Coronary artery (tissue), 2 donors: ENCODE results near the gene MGP.

Source experiments
- DNase-seq: peaks from one replicate; pipeline ENCODE4 v3.0.0-alpha.2; 2017; ENCODE audit warnings: low spot score
- H3K27ac ChIP-seq, 2 donors: fragments of 200-600 bp; sonication (generic); one replicate each; pipeline ENCODE4 v1.5.1; 2016 to 2019
- H3K4me3 ChIP-seq: fragments of 200-600 bp; sonication (generic); 2 replicates; pipeline ENCODE4 v1.5.1; 2016; ENCODE audit warnings: mild to moderate bottlenecking, moderate library complexity
- TF ChIP-seq, protein P1 (sequence below): fragments of 200-600 bp; sonication (generic); IDR thresholded peaks from one replicate; pipeline ENCODE4 v1.5.1; 2019; ENCODE audit warnings: antibody characterized with exemption

Gene MGP

DNA sequence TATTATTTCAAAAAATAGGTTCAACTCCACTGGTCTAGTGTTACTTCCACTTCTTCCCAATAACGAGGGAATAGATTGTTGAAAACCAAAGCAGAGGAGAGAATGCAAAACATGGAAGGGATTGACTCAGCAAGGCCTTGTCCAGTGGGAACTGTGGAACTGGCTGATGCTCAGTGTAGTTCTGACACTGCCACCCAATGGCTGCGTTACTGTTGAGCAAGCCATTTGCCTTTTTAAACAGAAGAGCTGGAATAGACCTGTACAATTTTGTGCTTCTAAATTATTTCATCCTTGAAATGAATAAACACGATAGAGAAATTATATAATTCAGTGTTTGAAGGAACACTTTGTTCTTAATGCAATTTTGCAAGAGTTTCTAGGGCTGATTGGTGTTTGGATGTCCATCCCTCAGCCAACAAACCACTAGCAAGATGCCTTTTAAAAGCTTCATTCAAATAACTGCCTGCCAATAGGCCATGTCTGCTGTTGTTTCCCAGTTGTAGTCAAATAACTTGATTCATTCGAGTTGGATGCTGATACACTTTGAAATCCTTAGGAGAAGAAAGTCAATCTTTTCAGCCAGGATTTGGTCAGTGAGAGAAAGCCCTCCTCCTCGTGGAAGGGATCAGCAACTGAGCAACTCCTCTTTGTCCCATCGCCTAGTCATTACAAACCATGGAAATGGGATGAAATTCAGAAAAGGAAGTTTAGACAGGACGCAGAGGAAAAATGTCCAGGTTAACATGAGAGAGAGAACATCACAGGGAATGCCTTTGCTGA is 7.3 kb upstream of the MGP start:
- TF ChIP-seq, protein P1, sequence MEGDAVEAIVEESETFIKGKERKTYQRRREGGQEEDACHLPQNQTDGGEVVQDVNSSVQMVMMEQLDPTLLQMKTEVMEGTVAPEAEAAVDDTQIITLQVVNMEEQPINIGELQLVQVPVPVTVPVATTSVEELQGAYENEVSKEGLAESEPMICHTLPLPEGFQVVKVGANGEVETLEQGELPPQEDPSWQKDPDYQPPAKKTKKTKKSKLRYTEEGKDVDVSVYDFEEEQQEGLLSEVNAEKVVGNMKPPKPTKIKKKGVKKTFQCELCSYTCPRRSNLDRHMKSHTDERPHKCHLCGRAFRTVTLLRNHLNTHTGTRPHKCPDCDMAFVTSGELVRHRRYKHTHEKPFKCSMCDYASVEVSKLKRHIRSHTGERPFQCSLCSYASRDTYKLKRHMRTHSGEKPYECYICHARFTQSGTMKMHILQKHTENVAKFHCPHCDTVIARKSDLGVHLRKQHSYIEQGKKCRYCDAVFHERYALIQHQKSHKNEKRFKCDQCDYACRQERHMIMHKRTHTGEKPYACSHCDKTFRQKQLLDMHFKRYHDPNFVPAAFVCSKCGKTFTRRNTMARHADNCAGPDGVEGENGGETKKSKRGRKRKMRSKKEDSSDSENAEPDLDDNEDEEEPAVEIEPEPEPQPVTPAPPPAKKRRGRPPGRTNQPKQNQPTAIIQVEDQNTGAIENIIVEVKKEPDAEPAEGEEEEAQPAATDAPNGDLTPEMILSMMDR: no peak
- peak overlapping the region; percentile 28 for H3K4me3 ChIP-seq
- peak overlapping the region; percentile 82 to 88 for H3K27ac ChIP-seq
- DNase-seq: no peak

DNA sequence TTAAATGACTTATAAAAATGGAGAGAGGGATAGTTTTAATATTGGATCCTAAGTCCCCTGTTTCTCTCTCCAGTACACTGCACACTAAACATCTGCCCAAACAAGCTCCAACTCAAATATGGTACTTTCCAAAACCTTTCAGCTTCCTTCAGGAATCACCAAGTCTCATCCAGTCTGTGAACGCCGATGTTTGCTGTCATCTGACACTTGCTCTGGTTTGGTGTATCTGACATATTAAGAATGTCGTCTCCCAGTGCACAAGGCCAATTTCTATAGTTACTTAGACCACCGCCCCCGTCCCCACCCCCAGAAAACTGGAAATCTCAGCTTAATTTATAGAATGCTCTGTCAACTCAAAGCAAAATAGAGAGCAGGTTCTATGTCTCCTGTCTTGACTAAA is 5.0 kb upstream of the MGP start:
- Histone ChIP-seq H3K27ac (peak overlapping the region; percentile 7 to 55), H3K4me3 (no peak overlapping the region)
- DNase-seq: no peak
- TF ChIP-seq, protein P1: no peak

DNA sequence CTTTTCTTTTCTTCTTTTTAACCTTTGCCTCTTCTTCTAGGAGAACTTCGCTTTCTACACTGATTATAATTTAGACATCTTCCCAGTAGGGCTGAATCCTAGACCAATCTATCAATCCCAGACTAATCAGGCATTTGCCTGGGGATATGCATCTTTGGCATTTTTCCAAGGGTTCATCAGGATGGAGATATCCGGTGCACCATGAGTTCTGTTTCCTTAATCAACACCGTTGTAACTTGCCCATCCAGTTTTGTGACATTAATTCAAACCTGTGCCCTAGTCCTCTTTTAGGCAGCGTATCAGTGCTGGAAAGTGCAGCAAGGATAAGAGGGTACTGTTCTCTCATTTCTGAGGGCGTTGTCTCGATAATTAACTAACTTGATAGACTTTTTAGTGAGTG is 617 bp upstream of the MGP start:
- peak overlapping the region; percentile 61 for H3K4me3 ChIP-seq
- DNase-seq: no peak
- peak overlapping the region; percentile 79 to 88 for H3K27ac ChIP-seq
- TF ChIP-seq, protein P1: no peak

DNA sequence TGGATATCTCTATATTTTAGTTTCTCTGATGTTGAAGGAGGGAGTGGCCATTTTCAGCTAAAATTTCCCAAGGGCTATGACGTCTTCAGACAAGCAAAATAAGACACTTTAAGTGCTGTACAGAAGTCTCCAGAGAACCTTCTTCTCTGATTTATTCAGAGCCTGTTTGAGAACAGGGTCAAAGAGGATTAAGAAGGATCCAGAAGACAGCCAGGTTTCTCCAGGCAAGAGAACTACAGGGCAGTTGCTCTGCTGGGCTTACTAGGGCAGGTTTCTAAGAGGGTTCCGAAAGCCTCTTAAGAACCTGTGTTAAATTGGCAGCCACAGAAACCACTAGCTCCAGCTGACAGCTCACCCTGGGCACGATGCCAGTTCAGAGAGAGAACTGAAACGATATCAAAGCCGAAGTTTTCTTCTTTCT is 1.2 kb downstream of the MGP start:
- Histone ChIP-seq H3K27ac (peak overlapping the region; percentile 79 to 88), H3K4me3 (peak overlapping the region; percentile 61)
- DNase-seq: peak; percentile 86
- TF ChIP-seq, protein P1: no peak

DNA sequence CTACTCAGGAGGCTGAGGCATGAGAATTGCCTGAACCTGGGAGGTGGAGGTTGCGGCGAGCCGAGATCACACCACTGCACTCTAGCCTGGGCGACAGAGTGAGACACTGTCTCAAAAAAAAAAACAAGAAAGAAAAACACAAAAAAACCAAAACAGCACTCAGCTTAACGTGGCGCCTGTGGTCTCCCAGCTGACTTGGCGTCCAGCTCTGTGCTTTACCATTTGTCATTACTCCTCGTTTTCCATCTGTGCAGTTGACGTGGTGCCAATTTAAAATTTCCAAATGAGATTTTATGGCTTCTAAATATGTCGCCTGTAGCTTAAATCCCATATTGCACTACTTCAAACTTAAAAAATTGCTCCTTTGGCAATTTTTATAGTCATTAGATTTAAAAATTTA is 2.0 kb downstream of the MGP start:
- TF ChIP-seq, protein P1: no peak
- no peak for DNase-seq
- peak overlapping the region; percentile 82 to 88 for H3K27ac ChIP-seq
- H3K4me3 ChIP-seq: peak overlapping the region; percentile 61

DNA sequence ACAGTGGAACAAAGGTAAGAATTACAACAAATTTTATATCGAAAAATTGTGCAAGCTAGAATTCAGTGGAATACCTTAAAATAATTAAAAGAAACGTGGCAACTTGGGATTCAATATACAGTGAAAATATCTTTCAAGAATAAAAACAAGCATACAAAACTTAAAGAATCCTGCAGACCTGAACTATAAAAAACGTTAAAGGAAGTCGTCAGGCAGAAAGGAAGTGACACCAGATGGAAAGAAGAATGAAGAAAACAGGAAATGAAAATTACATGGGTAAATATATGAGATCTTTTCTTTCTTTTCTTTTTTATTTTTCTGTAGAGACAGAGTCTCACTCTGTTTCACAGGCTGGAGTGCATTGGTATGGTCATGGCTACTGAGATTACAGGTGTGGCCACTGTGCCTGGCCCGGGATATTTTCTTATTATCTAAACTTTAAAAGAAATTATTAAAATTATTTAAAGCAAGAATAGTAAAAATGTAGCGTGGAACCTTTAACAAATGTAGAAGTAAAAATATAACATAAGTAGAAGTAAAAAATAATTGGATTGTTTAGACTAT is 4.7 kb downstream of the MGP start:
- TF ChIP-seq, protein P1: no peak
- DNase-seq: no peak
- H3K4me3 ChIP-seq: peak overlapping the region; percentile 61
- peak overlapping the region in 1 of 2 donors; percentile 39 for H3K27ac ChIP-seq
